ENCODE measurements around the gene SRI.

SRI gene

GRCh38 chr7:88233828-88234227 is 14.0 kb upstream of the SRI start:
- no peaks in the 10 kb centered on the region for H3K4me1 ChIP-seq (ENCODE audit: low read length)
- H3K9ac ChIP-seq (ENCODE audit: low read length), result no peak overlapping the region
- no peaks in the 10 kb centered on the region for H3K27me3 ChIP-seq (ENCODE audit: low read depth, low read length)
- TF ChIP-seq EZH2phosphoT487 (IDR thresholded peaks at IDR 0.05; ENCODE audit: low read depth), result no peak
- TF ChIP-seq, protein P1, sequence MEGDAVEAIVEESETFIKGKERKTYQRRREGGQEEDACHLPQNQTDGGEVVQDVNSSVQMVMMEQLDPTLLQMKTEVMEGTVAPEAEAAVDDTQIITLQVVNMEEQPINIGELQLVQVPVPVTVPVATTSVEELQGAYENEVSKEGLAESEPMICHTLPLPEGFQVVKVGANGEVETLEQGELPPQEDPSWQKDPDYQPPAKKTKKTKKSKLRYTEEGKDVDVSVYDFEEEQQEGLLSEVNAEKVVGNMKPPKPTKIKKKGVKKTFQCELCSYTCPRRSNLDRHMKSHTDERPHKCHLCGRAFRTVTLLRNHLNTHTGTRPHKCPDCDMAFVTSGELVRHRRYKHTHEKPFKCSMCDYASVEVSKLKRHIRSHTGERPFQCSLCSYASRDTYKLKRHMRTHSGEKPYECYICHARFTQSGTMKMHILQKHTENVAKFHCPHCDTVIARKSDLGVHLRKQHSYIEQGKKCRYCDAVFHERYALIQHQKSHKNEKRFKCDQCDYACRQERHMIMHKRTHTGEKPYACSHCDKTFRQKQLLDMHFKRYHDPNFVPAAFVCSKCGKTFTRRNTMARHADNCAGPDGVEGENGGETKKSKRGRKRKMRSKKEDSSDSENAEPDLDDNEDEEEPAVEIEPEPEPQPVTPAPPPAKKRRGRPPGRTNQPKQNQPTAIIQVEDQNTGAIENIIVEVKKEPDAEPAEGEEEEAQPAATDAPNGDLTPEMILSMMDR (IDR thresholded peaks at IDR 0.05; ENCODE audit: low read depth, low read length), result no peak
- no peaks in the 10 kb centered on the region for H3K79me2 ChIP-seq (ENCODE audit: low read length)
- no peak overlapping the region for H2AFZ ChIP-seq (ENCODE audit: low read depth, low read length)
- no peaks in the 10 kb centered on the region for H4K20me1 ChIP-seq (ENCODE audit: insufficient read depth, low read length)
- H3K36me3 ChIP-seq (replicated peaks; ENCODE audit: low read depth, low read length), result no peaks in the 10 kb centered on the region
- no peak overlapping the region for H3K4me3 ChIP-seq (ENCODE audit: low read length)
- H3K4me2 ChIP-seq (ENCODE audit: low read length), result no peak overlapping the region
- peaks cover 3% of the 10 kb centered on the region; the same call in 1 of the 2 replicates for H3K9me3 ChIP-seq (ENCODE audit: insufficient read depth, low read length)
- H3K27ac ChIP-seq (ENCODE audit: low read length), result no peak overlapping the region

- Histone ChIP-seq H3K9ac (ENCODE audit: low read length) (no peak overlapping the region), H3K4me2 (ENCODE audit: low read length) (no peak overlapping the region), H4K20me1 (ENCODE audit: insufficient read depth, low read length) (no peaks in the 10 kb centered on the region), H3K79me2 (ENCODE audit: low read length) (no peaks in the 10 kb centered on the region), H3K4me3 (ENCODE audit: low read length) (no peak overlapping the region), H3K9me3 (ENCODE audit: insufficient read depth, low read length) (peaks cover 5% of the 10 kb centered on the region; the same call in 1 of the 2 replicates), H2AFZ (ENCODE audit: low read depth, low read length) (no peak overlapping the region), H3K27ac (ENCODE audit: low read length) (no peak overlapping the region), H3K4me1 (ENCODE audit: low read length) (no peaks in the 10 kb centered on the region), H3K36me3 (replicated peaks; ENCODE audit: low read depth, low read length) (no peaks in the 10 kb centered on the region), H3K27me3 (ENCODE audit: low read depth, low read length) (no peaks in the 10 kb centered on the region)
- TF ChIP-seq, protein P1 (IDR thresholded peaks at IDR 0.05; ENCODE audit: low read depth, low read length), result no peak
Measured at GRCh38 chr7:88230646-88231045, 10.8 kb upstream of the SRI start.

- no peaks in the 10 kb centered on the region for H3K27me3 ChIP-seq (ENCODE audit: low read depth, low read length)
- H3K9me3 ChIP-seq (ENCODE audit: insufficient read depth, low read length), result peaks cover 5% of the 10 kb centered on the region; the same call in 1 of the 2 replicates
- no peaks in the 10 kb centered on the region for H3K4me1 ChIP-seq (ENCODE audit: low read length)
- H3K4me2 ChIP-seq (ENCODE audit: low read length), result no peak overlapping the region
- no peak overlapping the region for H2AFZ ChIP-seq (ENCODE audit: low read depth, low read length)
- no peak overlapping the region for H3K4me3 ChIP-seq (ENCODE audit: low read length)
- H3K27ac ChIP-seq (ENCODE audit: low read length), result no peak overlapping the region
- no peak for TF ChIP-seq EZH2phosphoT487 (IDR thresholded peaks at IDR 0.05; ENCODE audit: low read depth)
- TF ChIP-seq, protein P1 (IDR thresholded peaks at IDR 0.05; ENCODE audit: low read depth, low read length), result no peak
- H3K79me2 ChIP-seq (ENCODE audit: low read length), result no peaks in the 10 kb centered on the region
- no peaks in the 10 kb centered on the region for H4K20me1 ChIP-seq (ENCODE audit: insufficient read depth, low read length)
- no peaks in the 10 kb centered on the region for H3K36me3 ChIP-seq (replicated peaks; ENCODE audit: low read depth, low read length)
- H3K9ac ChIP-seq (ENCODE audit: low read length), result no peak overlapping the region
Measured at GRCh38 chr7:88229302-88229995, 9.6 kb upstream of the SRI start.

DNA sequence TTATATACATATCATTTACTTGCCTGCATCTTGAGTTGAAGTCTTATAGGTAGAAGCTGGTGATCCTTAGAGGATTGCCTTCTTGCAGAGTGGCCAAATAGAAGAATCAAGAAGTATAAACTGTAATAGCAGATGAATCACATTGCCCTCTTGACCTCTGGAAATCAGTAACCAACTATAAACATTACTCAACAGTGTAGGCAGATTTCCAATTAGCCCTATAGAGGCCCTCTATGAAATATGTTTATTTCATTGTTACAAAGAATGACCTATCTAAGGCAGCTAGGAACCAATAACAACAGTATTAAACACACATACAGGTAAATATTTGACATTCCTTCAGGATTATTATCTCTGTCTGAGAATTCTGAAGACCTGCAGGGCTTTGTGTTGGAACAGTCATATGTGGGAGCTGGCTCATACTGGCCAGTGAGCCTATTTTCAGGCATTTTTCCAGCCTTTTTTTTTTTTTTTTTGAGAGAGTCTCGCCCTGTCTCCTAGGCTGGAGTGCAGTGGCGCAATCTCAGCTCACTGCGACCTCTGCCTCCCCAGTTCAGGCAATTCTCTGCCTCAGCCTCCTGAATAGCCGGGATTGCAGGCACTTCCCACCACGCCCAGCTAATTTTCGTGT is 7.2 kb upstream of the SRI start:
- no peaks in the 10 kb centered on the region for H3K4me1 ChIP-seq (ENCODE audit: low read length)
- H3K4me2 ChIP-seq (ENCODE audit: low read length), result no peak overlapping the region
- H3K27ac ChIP-seq (ENCODE audit: low read length), result no peak overlapping the region
- H3K4me3 ChIP-seq (ENCODE audit: low read length), result no peak overlapping the region
- no peak overlapping the region for H2AFZ ChIP-seq (ENCODE audit: low read depth, low read length)
- TF ChIP-seq, protein P1 (IDR thresholded peaks at IDR 0.05; ENCODE audit: low read depth, low read length), result no peak
- no peak for TF ChIP-seq EZH2phosphoT487 (IDR thresholded peaks at IDR 0.05; ENCODE audit: low read depth)
- no peaks in the 10 kb centered on the region for H3K79me2 ChIP-seq (ENCODE audit: low read length)
- H3K27me3 ChIP-seq (ENCODE audit: low read depth, low read length), result no peaks in the 10 kb centered on the region
- H3K36me3 ChIP-seq (replicated peaks; ENCODE audit: low read depth, low read length), result no peaks in the 10 kb centered on the region
- H3K9me3 ChIP-seq (ENCODE audit: insufficient read depth, low read length), result peaks cover 5% of the 10 kb centered on the region; the same call in 1 of the 2 replicates
- no peak overlapping the region for H3K9ac ChIP-seq (ENCODE audit: low read length)
- no peaks in the 10 kb centered on the region for H4K20me1 ChIP-seq (ENCODE audit: insufficient read depth, low read length)
